KMS-11 (cell line): Measurements from ENCODE around the gene RNF141.

Experiments used
- H2AFZ ChIP-seq: fragments of 200-600 bp; sonication (generic); 2 replicates; pipeline ENCODE4 v1.6.1; 2016; ENCODE audit warnings: antibody characterized with exemption, mixed run types, low read depth
- H3K27ac ChIP-seq: fragments of 200-600 bp; sonication (generic); 2 replicates; pipeline ENCODE4 v1.6.1; 2016; ENCODE audit warnings: mild to moderate bottlenecking, mixed run types
- H3K27me3 ChIP-seq: fragments of 200-600 bp; sonication (generic); 2 replicates; pipeline ENCODE4 v1.6.1; 2017; ENCODE audit warnings: mild to moderate bottlenecking, low read depth, mixed run types, moderate library complexity; ENCODE audit not compliant: insufficient read depth
- H3K36me3 ChIP-seq: fragments of 200-600 bp; sonication (generic); 2 replicates; pipeline ENCODE4 v1.6.1; 2017; ENCODE audit warnings: mild to moderate bottlenecking, mixed run types; ENCODE audit not compliant: insufficient read depth
- H3K4me1 ChIP-seq: fragments of 200-600 bp; sonication (generic); 2 replicates; pipeline ENCODE4 v1.6.1; 2016; ENCODE audit warnings: mild to moderate bottlenecking, low read depth, mixed run types; ENCODE audit not compliant: poor library complexity, severe bottlenecking
- H3K4me2 ChIP-seq: fragments of 200-600 bp; sonication (generic); 2 replicates; pipeline ENCODE4 v1.7.0; 2016; ENCODE audit warnings: mild to moderate bottlenecking, mixed run types
- H3K4me3 ChIP-seq: fragments of 200-600 bp; sonication (generic); IDR thresholded peaks from 2 replicates; pipeline ENCODE4 v1.6.1; 2017; ENCODE audit warnings: low read depth, low read length, mixed read lengths; ENCODE audit not compliant: insufficient read depth
- H3K79me2 ChIP-seq: fragments of 200-600 bp; sonication (generic); 2 replicates; pipeline ENCODE4 v1.6.1; 2016; ENCODE audit warnings: low read depth, mixed run types; ENCODE audit not compliant: insufficient read depth
- H3K9ac ChIP-seq: fragments of 200-600 bp; sonication (generic); 2 replicates; pipeline ENCODE4 v1.6.1; 2016; ENCODE audit warnings: mild to moderate bottlenecking, mixed run types
- H4K20me1 ChIP-seq: fragments of 200-600 bp; sonication (generic); 2 replicates; pipeline ENCODE4 v1.6.1; 2016; ENCODE audit warnings: mild to moderate bottlenecking, mixed run types; ENCODE audit not compliant: insufficient read depth
- TF ChIP-seq, protein P1 (sequence below): fragments of 200-600 bp; sonication (generic); conservative IDR thresholded peaks from 2 replicates; pipeline ENCODE4 v1.6.1; 2017; ENCODE audit warnings: low read depth, mild to moderate bottlenecking, antibody characterized with exemption, low read length, moderate library complexity, mixed read lengths

The RNF141 gene

GRCh38 chr11:10543782-10544181, 2.8 kb upstream of the RNF141 start:
- Histone ChIP-seq H3K79me2 (no peaks in the 10 kb centered on the region), H3K27ac (no peak overlapping the region), H4K20me1 (no peaks in the 10 kb centered on the region), H3K4me1 (peaks cover 7% of the 10 kb centered on the region), H3K9ac (no peak overlapping the region), H2AFZ (no peak overlapping the region), H3K27me3 (no peaks in the 10 kb centered on the region), H3K4me2 (no peak overlapping the region), H3K4me3 (no peak overlapping the region), H3K36me3 (no peaks in the 10 kb centered on the region)
- TF ChIP-seq, protein P1, sequence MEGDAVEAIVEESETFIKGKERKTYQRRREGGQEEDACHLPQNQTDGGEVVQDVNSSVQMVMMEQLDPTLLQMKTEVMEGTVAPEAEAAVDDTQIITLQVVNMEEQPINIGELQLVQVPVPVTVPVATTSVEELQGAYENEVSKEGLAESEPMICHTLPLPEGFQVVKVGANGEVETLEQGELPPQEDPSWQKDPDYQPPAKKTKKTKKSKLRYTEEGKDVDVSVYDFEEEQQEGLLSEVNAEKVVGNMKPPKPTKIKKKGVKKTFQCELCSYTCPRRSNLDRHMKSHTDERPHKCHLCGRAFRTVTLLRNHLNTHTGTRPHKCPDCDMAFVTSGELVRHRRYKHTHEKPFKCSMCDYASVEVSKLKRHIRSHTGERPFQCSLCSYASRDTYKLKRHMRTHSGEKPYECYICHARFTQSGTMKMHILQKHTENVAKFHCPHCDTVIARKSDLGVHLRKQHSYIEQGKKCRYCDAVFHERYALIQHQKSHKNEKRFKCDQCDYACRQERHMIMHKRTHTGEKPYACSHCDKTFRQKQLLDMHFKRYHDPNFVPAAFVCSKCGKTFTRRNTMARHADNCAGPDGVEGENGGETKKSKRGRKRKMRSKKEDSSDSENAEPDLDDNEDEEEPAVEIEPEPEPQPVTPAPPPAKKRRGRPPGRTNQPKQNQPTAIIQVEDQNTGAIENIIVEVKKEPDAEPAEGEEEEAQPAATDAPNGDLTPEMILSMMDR: no peak

DNA sequence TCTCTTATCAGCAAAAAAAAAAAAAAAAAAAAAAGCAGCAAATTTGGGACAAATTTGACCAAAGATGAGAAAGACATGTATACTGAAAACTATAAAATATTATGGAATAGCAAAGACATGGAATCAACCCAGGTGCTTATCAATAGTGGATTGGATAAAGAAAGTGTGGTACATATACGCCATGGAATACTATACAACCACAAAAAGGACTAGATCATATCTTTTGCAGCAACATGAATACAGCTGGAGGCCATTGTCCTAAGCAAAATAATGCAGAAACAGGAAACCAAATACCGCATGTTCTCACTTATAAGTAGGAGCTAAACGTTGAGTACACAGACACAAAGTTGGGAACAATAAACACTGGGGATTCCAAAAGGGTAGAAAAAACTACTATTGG, 1.8 kb upstream of the RNF141 start:
- no peaks in the 10 kb centered on the region for H3K36me3 ChIP-seq
- H3K27me3 ChIP-seq: no peaks in the 10 kb centered on the region
- H3K4me3 ChIP-seq: no peak overlapping the region
- no peak overlapping the region for H3K4me2 ChIP-seq
- no peak overlapping the region for H3K9ac ChIP-seq
- H2AFZ ChIP-seq: no peak overlapping the region
- H3K79me2 ChIP-seq: no peaks in the 10 kb centered on the region
- no peaks in the 10 kb centered on the region for H4K20me1 ChIP-seq
- TF ChIP-seq, protein P1: no peak
- H3K4me1 ChIP-seq: peaks cover 7% of the 10 kb centered on the region
- H3K27ac ChIP-seq: no peak overlapping the region

GRCh38 chr11:10541561-10541930, 559 bp upstream of the RNF141 start:
- H2AFZ ChIP-seq: peak overlapping the region; percentile 91
- H3K27ac ChIP-seq: no peak overlapping the region
- no peaks in the 10 kb centered on the region for H3K79me2 ChIP-seq

GRCh38 chr11:10540546-10540914, 457 bp downstream of the RNF141 start:
- peak overlapping the region; percentile 50 for H3K27ac ChIP-seq
- H3K4me1 ChIP-seq: peaks cover 7% of the 10 kb centered on the region
- H3K36me3 ChIP-seq: no peaks in the 10 kb centered on the region
- H3K9ac ChIP-seq: peak overlapping the region; percentile 76
- TF ChIP-seq, protein P1: no peak
- H4K20me1 ChIP-seq: no peaks in the 10 kb centered on the region
- H2AFZ ChIP-seq: peak overlapping the region; percentile 91
- H3K27me3 ChIP-seq: no peaks in the 10 kb centered on the region
- H3K4me3 ChIP-seq: no peak overlapping the region
- peak overlapping the region; percentile 79 for H3K4me2 ChIP-seq
- no peaks in the 10 kb centered on the region for H3K79me2 ChIP-seq

More at GRCh38 chr11:10541561-10541930, 559 bp upstream of the RNF141 start:
- H3K36me3 ChIP-seq: no peaks in the 10 kb centered on the region
- peaks cover 7% of the 10 kb centered on the region for H3K4me1 ChIP-seq
- H3K4me3 ChIP-seq: no peak overlapping the region
- no peaks in the 10 kb centered on the region for H4K20me1 ChIP-seq
- H3K9ac ChIP-seq: peak overlapping the region; percentile 76; the same call in 1 of the 2 replicates
- no peaks in the 10 kb centered on the region for H3K27me3 ChIP-seq
- H3K4me2 ChIP-seq: peak overlapping the region; percentile 64
- TF ChIP-seq, protein P1: no peak

- Histone ChIP-seq H3K4me1 (peaks cover 7% of the 10 kb centered on the region), H3K79me2 (no peaks in the 10 kb centered on the region), H3K27ac (no peak overlapping the region), H2AFZ (no peak overlapping the region), H3K27me3 (no peaks in the 10 kb centered on the region), H4K20me1 (no peaks in the 10 kb centered on the region), H3K4me3 (no peak overlapping the region), H3K36me3 (no peaks in the 10 kb centered on the region), H3K4me2 (no peak overlapping the region), H3K9ac (no peak overlapping the region)
- TF ChIP-seq, protein P1: no peak
Observed at GRCh38 chr11:10539339-10539738, 1.6 kb downstream of the RNF141 start.
